Cardiac muscle cell (in vitro differentiated cells and primary cell): ENCODE data around the gene TCF7L1. TPM values are rescaled to one million over a fixed set of nuclear protein-coding genes. Genes with fewer than 3 reads are reported as not detected.

ENCODE experiments used
- DNase-seq, 2 donors: peaks; one replicate each; pipeline versions ENCODE4 v3.0.0 to v3.0.0-alpha.2; 2010 to 2017; ENCODE audit warnings: low read depth in 1 of 2, low spot score in 1 of 2
- H3K27ac ChIP-seq: fragments of 200-600 bp; sonication (generic); 2 replicates; pipeline ENCODE4 v1.5.1; 2016
- H3K27me3 ChIP-seq: fragments of 200-600 bp; sonication (generic); 2 replicates; pipeline ENCODE4 v1.6.0; 2016; ENCODE audit warnings: control low read depth
- H3K36me3 ChIP-seq: fragments of 200-600 bp; sonication (generic); 2 replicates; pipeline ENCODE4 v1.5.1; 2016; ENCODE audit warnings: control low read depth
- H3K4me1 ChIP-seq: fragments of 200-600 bp; sonication (generic); 2 replicates; pipeline ENCODE4 v1.8.1; 2017; ENCODE audit warnings: low read depth, mild to moderate bottlenecking, mixed run types
- H3K4me3 ChIP-seq: fragments of 200-600 bp; sonication (generic); 2 replicates; pipeline ENCODE4 v1.5.1; 2016; ENCODE audit warnings: mild to moderate bottlenecking
- H3K9me3 ChIP-seq: fragments of 200-600 bp; sonication (generic); 2 replicates; pipeline ENCODE4 v1.5.1; 2017; ENCODE audit warnings: low read depth, mild to moderate bottlenecking, control low read depth
- CTCF ChIP-seq: IDR thresholded peaks from 2 replicates; pipeline ENCODE4 v1.5.1; 2012; ENCODE audit warnings: low read depth, mild to moderate bottlenecking, low read length
- polyA plus RNA-seq: library from polyadenylated mRNA; unstranded; fragments of >200 nt; fragmentation: Nextera tagmentation; extraction: Ambion mirVana; gene quantifications from 2 replicates; pipeline ENCODE4 v1.2.1, GENCODE V29; 2016
- total RNA-seq: library from RNA; depleted of rRNA; stranded (reverse); fragments of >200 nt; gene quantifications from 2 replicates; pipeline ENCODE4 v1.2.3, GENCODE V29; 2016

Gene TCF7L1
- total and polyA plus RNA-seq, 2 experiments from 2014 or later: 5.3 to 10.0 TPM

GRCh38 chr2:85291425-85292023 is 158.3 kb downstream of the TCF7L1 start:
- Histone ChIP-seq H3K4me1 (no peaks in the 10 kb centered on the region), H3K36me3 (no peaks in the 10 kb centered on the region), H3K9me3 (no peaks in the 10 kb centered on the region), H3K4me3 (no peak overlapping the region), H3K27ac (no peak overlapping the region), H3K27me3 (no peaks in the 10 kb centered on the region)
- DNase-seq: no peak
- TF ChIP-seq CTCF: no peak

- Histone ChIP-seq H3K27ac (no peak overlapping the region), H3K36me3 (peaks cover 4% of the 10 kb centered on the region), H3K4me1 (no peaks in the 10 kb centered on the region), H3K27me3 (no peaks in the 10 kb centered on the region), H3K9me3 (no peaks in the 10 kb centered on the region), H3K4me3 (no peak overlapping the region)
- no peak for TF ChIP-seq CTCF
- no peak for DNase-seq
Observed at GRCh38 chr2:85302121-85302520, 168.9 kb downstream of the TCF7L1 start.

GRCh38 chr2:85303780-85304531 is 170.8 kb downstream of the TCF7L1 start:
- no peaks in the 10 kb centered on the region for H3K9me3 ChIP-seq
- no peak for TF ChIP-seq CTCF
- no peaks in the 10 kb centered on the region for H3K27me3 ChIP-seq
- no peak for DNase-seq
- no peaks in the 10 kb centered on the region for H3K4me1 ChIP-seq
- H3K4me3 ChIP-seq: no peak overlapping the region
- peaks cover 4% of the 10 kb centered on the region for H3K36me3 ChIP-seq
- no peak overlapping the region for H3K27ac ChIP-seq

- Histone ChIP-seq H3K27ac (no peak overlapping the region), H3K27me3 (no peaks in the 10 kb centered on the region), H3K4me1 (no peaks in the 10 kb centered on the region), H3K4me3 (no peak overlapping the region), H3K9me3 (no peaks in the 10 kb centered on the region), H3K36me3 (peaks cover 4% of the 10 kb centered on the region)
- TF ChIP-seq CTCF: no peak
- no peak for DNase-seq
Observed at GRCh38 chr2:85307527-85307897, 174.3 kb downstream of the TCF7L1 start.

- Histone ChIP-seq H3K27me3 (no peaks in the 10 kb centered on the region), H3K9me3 (no peaks in the 10 kb centered on the region), H3K36me3 (peaks cover 4% of the 10 kb centered on the region), H3K4me1 (no peaks in the 10 kb centered on the region), H3K27ac (no peak overlapping the region), H3K4me3 (no peak overlapping the region)
- no peak for TF ChIP-seq CTCF
- no peak for DNase-seq
Observed at GRCh38 chr2:85308201-85308600, 175.0 kb downstream of the TCF7L1 start.
